GM18873 (cell line): ENCODE measurements around the gene INIP.

Experiments used
- ATAC-seq: cut with Tn5 transposase; IDR thresholded peaks from one replicate; pipeline ENCODE4 v1.9.1; 2021; ENCODE audit warnings: mild to moderate bottlenecking, moderate library complexity, moderate number of reproducible peaks; ENCODE audit not compliant: unreplicated experiment, low FRiP score

The INIP gene, protein sequence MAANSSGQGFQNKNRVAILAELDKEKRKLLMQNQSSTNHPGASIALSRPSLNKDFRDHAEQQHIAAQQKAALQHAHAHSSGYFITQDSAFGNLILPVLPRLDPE

DNA sequence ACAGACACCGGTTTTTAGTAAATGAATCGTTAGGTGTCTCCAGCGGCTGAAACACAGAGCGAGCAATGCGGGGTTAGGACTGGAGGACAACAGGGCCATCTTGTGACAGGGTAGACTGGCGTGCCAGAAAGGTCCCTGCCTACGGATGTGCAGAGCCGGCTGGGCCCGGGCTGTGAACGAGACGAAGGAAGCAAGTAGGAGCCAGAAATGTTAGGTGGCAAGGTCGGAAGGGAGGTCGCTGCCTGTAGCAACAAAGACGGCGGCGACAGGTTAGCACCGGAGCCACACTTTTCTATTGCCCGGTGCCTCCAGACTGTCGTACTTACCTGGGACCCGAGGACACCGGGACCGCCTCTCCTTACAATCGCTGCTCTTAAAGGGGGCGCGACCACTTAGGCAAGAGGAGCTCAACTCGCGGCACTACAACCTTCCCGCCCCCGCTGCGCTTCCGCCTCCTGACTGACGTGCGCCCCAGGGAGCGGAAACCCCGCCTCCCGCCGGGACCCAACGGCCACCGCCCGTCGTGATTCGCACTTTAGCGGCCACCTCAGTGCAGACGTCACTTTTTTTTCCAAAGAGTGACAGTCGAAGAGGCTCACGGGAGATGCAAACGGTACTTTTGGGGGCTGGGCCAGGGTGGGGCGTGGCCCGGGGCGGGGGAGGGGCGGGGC is at the start of gene INIP:
Gene INIP, minus strand, starts transcription at position 457 of the 671 bp plus-strand sequence. CDS start 1,632 bp downstream, outside the sequence.
- peak; percentile 86 for ATAC-seq

DNA sequence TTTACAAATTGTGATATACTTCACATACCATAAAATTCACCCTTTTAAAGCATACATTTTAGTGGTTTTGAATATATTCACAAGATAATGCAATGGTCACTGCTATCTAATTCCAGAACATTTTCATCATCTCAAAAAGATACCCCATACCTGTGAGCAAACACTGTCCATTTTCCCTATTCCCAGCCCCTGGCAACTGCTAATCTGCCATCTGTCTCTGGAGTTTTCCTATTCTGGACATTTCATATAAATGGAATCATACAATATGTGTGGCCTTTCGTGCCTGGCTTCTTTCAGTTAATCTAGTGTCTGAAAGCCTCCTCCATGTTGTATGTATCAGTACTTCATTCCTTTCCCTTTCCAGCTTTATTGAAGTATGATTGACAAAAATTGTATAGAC is 47.4 kb upstream of the INIP start:
- no peak for ATAC-seq

DNA sequence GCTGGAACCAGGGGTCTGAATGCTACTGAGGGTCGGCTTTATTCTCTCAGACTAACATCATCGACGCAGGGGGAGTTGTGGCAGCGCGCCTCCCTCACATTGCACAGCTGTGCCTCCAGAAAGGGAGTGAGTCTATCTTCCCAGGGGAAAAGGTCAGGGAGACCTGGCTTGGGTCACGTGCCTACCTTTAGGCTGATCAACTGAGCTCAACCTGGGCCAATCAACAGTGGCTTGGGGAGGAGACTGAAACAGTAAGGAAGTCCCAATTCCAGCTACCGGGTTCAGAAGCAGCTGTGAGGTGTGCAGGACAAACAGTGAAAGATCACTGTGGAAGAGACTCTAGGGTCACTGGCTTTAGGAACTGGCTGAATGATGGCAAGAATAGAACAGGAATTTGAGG is 46.9 kb upstream of the INIP start:
- ATAC-seq: no peak

DNA sequence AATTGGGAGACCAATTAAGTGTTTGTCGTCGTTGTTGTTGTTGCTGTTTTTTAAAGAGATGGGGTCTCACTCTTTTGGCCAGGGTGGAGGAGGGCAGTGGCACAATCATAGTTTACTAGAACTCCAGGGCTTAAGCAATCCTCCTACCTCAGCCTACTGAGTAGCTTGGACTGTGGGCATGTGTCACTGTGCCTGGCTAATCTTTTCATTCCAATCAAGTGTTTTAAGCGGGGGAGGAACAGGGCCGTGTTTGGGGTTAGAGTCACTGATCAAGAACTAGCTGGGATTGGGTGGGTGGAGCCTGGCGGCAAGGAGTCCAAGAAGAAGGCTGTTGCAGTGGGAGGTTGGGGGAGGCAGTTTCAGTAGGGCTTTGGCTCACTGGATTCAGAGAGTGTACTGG is 46.4 kb upstream of the INIP start:
- ATAC-seq: no peak

DNA sequence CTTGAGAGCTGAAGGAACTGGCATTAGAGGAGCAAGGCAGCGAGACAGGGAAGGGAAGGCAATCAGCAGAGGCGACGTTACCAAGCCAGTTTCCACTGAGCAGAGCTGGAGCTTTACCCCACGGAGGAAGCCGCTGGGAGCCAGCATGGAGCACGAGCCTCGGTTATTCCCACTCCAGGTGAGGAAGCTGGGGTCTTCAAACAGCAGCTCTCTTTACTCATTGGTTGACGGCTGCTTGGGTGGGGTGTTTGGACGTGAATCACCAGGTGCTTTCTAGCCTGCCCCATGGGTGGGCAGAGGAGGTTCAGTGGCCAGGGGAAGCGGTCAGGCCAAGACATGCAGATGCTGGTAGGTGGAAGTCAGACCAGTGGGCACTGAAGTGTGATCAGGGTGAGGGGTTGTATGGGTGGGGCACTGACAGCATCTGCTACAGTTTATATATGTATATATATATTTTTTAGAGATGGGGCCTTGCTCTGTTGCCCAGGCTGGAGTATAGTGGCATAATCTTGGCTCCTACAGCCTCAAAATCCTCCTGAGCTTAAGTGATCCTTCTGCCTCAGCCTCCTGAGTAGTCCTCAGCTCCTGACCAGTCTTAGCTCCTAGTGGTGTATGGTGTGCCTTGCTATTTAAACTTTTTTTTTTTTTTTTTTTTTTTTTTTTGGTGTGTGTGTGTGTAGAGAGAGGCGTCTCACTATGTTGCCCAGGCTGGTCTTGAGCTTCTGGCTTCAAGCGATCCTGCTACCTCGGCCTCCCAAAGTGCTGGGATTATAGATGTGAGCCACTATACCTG is 45.0 kb upstream of the INIP start:
- no peak for ATAC-seq

DNA sequence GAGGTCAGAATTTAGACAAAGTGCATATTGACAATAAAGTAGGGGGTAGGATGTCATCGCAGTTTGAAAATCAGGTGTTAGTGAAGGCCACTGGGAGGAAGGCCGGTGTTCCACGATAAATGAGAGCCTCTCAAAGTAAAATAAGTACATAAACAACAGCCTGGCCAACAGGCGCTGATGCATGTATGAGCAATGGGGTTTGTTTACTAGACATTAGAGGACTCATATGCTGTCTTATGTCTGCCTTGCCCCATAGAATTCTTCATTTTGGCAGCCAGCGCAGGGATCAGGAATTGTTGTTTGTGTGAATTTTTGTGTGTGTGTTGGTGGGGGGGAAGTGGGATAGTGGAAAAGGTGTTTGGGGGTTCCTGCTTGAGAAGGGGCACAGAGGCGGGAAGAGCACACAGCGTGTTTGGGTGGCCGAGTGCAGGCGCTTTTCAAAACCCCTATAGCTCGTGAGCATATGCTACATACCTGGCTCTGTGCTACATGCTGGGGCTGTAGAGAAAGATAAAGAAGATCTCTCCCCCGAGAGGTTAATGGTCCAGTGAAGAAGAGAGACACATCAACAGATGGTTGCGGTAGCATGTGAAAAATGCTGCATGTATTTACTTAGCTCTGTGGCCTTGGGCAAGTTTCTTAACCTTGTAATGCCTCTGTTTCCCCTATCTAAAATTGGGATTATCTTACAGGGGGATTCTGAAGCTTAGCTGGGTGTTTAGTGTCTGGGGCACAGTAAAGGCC is 44.2 kb upstream of the INIP start:
- ATAC-seq: no peak

DNA sequence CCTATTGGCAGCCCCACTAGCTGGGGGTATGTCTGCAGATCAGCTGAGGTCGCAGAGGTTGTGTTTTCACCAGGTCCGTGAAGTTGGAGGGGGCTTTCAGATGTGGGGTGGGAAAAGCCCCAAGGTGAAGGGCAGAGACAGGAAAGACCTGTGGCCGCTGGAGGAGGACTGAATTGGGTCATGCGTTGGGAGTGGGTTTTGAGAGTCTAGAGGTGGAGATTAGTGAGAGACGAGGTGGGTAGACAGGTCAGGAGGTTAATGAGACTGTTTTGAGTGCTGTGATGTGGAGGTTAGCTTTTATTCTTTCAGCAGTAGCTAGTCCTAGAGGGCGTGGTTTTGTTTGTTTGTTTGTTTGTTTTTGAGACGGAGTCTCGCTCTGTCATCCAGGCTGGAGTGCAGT is 42.9 kb upstream of the INIP start:
- ATAC-seq: no peak

DNA sequence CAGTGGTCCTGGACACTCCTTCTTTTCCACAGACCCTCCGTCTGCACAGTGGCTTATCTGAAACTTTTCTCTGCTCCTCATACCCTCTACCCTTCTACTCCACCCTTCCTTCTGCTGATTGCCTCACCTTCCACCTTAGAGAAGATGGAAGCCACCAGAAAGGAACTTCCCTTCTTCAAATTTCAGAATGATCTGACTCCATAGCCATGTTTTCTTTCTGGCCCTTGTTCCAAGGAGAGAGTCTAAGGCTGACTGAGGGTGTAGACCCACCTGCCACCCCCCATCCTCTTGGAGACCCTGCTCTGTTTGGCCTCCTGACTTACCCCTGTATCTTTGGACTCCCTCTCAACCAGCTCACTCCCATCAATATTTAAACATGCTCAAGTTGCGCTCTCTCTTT is 40.0 kb upstream of the INIP start:
- no peak for ATAC-seq

DNA sequence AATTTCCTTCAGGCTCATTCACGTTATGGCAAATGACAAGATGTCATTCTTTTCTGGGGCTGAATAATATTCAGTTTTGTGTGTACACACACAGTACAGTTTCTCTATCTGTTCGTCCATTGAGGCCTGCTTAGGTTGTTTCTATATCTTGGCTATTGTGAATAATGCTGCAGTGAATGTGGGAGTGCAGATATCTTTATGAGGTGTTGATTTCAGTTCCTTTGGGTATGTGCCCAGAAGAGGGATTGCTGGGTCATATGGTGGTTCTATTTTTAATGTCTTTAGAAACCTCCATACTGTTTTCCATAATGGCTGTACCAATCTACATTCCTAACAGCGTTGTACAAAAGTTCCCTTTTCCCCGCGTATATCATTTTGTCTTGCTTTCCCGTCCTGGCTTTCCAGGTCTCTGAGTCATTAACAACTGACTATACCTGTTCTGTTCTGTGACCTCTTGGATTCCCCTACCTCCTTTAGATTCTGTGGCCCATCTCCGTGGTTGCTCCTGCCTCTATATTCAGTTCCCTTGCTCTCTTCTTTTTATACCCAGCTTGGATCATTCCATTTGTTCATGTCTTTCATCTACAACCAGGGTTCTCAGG is 39.5 kb upstream of the INIP start:
- no peak for ATAC-seq

DNA sequence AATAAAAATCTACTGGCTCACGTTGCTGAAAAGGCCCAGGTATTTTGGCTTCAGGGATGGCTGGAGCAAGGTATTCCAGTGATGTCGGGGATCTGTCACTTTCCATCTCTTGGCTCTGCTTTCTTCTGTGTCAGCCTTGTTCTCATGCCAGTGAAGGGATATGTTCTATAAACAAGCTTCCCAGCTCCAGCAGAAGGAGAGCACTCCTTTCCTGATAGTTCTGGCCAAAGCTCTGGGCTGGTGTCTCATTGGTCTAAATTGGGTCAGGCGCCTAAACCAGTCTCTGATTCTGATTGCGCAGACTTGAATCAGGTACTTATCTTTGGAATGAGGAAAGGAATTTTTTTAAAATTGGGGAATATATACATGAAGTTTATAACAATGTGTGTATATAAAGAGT is 37.8 kb upstream of the INIP start:
- ATAC-seq: no peak

DNA sequence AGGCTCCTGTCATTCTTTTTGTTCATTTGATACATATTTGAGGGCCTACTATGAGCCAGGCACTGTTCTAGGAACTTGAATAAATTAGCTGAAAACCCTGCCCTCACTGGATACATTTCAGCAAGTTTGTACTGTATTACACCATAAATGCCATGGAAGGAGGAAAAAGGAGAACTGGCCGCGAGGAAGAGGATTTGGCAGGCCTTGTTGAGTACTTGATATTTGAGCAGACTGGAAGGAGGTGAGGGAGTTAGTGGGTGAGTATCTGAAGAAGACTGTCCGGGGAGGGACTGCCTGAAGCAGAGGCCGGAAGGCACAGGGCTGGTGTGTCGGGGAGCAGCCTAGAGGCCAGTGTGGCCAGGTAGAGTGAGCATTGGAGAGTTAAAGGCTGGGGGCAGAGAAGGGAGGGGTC is 37.1 kb upstream of the INIP start:
- no peak for ATAC-seq

DNA sequence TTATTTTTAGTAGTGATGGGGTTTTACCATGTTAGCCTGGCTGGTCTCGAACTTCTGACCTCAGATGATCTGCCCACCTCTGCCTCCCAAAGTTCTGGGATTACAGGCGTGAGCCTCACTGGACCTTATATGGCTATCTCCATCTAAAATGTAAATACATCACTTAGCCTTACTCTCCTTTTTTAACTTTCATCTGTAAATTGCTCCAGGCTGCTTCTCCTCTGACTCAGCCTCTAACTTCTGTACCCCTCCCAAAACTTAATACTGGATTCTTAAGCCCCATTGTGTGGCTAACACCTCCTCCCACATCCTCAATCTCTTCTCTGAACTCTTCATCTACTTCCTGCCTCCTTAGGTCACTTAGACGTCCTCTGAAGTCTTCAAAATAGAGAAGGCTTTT is 36.7 kb upstream of the INIP start:
- no peak for ATAC-seq

DNA sequence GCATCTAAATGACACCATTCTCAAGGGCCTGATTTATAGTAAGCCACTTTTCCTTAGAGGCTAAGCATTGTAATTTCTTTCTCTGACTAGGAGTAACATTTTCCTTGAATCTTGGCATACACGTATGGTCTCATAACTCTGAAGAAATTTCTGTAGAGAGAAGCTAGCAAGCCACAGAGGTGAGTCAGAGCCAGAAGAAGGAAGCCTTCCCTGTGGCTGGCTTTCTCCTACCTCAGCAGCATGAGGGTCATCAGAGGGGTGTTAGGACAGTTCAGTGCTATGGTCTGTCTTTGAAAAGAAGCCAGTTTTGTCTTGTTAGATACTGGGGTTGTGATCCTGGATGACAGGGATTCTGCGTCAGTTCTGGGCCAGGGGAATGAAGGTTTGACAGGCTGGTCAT is 35.8 kb upstream of the INIP start:
- no peak for ATAC-seq

DNA sequence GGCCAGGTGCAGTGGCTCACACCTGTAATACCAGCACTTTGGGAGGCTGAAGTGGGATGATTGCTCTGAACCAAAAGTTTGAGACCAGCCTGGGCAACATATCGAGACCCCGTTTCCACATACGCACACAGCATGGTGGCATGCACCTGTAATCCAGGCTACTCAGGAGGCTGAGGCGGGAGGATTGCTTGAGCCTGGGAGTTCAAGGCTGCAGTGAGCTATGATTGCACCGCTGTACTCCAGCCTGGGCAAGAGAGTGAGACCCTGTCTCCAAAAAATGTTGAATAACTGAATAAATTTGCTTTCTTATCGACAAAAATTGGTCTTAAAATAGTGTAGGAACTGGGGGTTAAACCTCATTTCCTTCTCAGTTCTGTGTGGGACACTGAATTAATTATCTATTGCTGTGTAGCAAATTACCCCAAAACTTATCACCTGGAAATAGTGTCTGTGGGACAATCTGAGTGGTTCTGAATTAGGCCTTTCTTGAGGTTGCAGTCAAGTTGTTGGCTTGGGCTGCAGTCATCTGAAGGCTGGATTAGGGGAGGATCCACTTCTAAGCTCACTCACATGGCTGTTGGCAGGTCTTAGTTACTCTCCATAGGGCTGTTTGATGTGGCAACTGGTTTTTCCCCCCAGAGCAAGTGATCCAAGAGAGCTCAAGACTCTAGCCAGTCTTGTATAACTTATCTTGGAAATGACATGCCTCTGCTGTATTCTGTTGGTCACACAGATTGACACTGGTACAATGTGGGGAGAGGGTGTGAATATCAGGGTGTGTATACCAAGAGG is 34.6 kb upstream of the INIP start:
- no peak for ATAC-seq

DNA sequence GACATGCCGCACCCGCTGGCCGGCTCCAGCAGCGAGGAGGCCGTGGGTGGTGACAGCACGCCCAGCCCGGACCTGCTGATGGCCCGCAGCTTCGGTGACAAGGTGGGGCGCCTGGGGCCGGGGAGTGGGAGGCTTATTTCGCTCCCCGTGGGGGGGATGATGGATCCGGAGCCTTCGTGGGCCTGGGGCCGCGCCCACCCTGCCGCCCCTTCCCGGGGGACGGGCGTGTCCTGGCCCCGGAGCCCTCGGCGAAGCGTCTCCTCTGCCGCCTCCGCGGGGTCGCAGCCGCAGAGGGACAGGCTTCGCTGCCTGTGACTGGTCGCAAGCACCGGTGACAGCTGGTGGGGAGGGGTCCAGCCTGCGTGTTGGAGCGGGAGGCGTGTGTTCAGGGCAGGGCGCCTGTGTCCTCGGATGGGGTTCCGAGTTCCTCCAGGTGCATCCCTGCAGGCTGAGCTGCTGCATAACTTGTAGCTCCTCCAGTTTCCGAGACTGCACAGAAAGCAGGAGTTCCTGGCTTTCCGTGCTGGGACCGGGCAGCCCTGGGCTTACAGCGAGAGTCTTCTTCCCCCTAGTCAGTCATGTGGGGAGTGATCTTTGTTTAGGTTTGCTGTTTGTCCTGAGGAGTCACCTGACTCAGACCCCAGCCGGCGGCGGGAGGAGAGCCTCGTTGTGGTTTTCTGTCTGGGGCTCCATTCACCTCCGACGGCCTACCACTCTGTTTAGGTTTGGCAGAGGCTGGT is 33.3 kb upstream of the INIP start:
- ATAC-seq: no peak

DNA sequence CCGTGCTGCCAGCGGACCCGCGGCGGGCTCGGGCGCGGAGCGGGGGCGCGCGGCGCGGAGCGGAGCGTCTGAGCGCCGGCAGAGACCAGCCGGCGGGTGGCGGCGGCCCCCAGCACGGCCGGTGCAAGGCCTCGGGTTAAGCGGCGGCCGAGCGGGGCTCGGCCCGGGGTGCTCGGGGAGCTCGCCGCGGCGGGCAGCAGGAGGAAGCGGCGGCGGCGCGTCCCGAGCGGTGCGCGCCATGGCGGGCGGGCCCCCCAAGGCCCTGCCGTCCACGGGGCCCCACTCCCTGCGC is 32.8 kb upstream of the INIP start:
- peak; percentile 29 for ATAC-seq

DNA sequence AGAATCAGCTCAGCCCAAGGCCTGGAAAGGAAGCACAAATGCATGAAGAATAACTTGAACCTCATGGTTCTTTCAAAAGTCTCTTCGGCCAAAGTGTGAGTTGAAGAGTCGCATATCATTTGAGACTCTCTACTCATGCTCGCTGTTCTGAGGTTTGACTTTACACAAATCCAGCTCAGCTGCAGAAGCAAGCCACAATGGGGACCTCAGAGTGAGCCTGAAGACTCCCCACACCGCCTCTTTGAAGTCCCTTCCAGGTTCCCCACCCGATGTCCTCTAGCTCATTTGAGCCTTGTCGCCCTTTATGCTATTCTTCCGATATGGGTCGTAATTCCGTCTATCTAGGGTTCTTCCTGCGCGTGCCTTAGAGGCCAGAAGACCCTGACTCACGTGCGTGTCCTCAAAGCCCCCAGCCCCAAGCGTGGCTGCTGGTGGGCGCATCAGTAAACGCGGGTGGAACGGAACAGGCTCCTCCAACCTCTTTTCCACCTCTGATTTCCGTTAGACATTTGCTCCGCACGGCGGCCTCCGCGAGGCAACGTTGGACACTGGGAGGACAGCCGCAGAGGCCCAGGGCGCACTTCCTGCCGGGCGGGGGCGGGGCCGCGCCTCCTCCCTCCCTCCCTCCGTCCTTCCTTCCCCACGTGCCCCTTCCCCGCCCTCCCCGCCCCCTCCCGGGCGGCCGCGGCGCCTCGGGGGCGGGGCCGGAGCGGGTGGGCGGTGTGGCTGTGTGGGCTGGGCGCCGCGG is 32.3 kb upstream of the INIP start, which contains the start of gene SNX30:
Gene SNX30, plus strand, starts transcription at position 745 of the 748 bp plus-strand sequence. CDS start 242 bp downstream, outside the sequence.
- peak; percentile 67 for ATAC-seq

DNA sequence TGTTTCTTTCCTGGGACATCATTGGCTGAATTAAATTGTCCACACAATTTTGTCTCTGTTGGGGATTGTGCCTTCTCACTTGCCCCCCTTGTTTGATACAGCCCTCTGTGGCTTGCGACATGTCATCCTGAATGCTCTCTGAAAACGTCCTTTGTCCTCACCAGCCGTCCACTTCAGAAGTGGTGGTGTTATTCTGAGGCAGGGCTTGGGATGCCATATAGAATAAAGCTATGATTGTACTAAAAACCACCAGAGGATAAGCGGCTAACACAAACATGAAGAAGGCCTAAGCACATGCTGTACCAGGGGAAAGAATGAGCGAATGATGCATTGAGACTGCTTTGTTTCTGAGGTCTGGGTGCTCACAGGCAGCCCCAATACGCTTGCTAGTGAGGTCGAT is 29.2 kb upstream of the INIP start:
- ATAC-seq: no peak

DNA sequence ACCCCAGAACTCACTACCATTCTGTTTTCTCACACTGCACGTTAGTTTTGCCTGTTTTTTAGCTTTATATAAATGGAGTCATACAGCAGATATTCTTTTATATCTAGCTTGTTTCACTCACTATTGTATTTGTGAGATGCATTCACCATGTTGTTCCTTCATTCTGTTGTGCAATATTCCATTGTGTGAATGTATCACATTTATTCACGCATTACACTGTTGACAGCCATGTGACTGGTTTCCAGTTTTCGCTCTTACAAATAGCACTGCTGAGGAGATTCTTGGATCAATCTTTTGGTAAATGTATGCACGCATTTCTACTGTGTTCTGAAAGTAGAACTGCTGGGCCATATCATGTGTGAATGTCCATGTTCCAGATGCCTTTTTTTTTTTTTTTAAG is 26.3 kb upstream of the INIP start:
- no peak for ATAC-seq
